ENCODE measurements around the gene KIF18B. TPM values are rescaled to one million over a fixed set of nuclear protein-coding genes. Genes with fewer than 3 reads are reported as not detected.

KIF18B gene
- total RNA-seq, 4 donors from 2014 or later: 0.72 TPM; not detected in 3

DNA sequence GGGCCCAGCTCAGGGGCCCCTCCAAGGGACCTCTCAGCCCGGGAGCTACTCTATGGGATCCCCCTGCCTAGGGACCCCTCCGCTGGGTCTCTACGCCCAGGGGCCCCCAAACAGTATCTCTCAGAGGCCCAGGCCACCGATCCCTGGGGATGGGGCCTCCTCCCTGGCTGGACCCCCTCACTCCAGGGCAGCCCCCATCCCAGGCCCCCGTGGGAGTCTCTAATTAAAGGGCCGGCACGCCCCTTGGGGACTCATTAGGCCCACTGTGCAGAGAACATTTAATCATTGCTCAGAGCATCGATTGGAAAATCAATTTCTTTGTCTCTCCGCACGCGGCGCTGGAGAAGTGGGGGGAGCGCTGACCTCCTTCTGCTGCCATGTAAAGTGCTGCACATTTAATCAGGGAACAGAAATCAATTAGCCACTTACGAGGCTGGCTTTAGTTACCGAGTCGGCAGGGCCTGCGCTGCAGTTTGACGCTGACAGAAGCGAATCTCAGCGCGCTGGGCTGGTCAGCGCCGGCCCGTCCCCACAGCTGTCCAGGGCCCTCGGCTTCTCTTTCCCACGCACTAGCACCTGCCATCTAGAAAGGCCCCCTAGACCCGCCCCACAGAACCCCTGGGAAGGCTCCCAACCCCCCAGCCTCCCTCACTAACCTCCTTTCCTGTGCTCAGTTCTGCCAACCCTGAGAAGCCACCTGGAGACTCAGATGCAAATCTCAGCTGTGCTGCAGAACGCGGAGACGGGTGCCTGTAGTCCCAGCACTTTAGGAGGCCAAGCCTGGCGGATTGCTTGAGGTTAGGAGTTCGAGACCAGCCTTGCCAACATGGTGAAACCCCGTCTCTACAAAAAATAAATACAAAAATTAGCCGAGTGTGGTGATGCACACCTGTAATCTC is 40.7 kb upstream of the KIF18B start:
- no peak for ATAC-seq (ENCODE audit: low FRiP score)
- TF ChIP-seq, protein P1, sequence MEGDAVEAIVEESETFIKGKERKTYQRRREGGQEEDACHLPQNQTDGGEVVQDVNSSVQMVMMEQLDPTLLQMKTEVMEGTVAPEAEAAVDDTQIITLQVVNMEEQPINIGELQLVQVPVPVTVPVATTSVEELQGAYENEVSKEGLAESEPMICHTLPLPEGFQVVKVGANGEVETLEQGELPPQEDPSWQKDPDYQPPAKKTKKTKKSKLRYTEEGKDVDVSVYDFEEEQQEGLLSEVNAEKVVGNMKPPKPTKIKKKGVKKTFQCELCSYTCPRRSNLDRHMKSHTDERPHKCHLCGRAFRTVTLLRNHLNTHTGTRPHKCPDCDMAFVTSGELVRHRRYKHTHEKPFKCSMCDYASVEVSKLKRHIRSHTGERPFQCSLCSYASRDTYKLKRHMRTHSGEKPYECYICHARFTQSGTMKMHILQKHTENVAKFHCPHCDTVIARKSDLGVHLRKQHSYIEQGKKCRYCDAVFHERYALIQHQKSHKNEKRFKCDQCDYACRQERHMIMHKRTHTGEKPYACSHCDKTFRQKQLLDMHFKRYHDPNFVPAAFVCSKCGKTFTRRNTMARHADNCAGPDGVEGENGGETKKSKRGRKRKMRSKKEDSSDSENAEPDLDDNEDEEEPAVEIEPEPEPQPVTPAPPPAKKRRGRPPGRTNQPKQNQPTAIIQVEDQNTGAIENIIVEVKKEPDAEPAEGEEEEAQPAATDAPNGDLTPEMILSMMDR (IDR thresholded peaks at IDR 0.05): no peak
- DNase-seq (ENCODE audit: low spot score): no peak

DNA sequence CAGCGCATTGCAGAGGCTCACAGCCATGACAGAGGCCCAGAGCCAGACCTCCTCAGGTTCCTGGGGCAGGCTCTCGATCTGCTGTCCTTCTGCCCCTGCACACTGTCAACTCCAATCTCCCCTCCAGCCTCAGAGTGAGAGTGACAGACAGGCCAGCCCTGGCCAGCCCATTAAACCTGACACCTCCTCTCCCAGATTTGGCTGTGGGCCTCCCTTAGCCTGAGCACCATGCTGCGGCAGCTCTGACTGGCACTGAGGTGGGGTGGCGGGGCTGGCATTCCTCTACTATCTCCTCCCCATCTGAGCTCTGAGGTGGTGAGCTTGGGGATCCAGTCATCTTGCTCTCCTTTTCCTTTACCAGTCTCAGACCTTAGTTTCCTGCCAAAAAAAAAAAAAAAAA is 36.0 kb upstream of the KIF18B start:
- TF ChIP-seq, protein P1 (IDR thresholded peaks at IDR 0.05): no peak
- ATAC-seq (ENCODE audit: low FRiP score) (no peak), DNase-seq (ENCODE audit: low spot score) (no peak)

DNA sequence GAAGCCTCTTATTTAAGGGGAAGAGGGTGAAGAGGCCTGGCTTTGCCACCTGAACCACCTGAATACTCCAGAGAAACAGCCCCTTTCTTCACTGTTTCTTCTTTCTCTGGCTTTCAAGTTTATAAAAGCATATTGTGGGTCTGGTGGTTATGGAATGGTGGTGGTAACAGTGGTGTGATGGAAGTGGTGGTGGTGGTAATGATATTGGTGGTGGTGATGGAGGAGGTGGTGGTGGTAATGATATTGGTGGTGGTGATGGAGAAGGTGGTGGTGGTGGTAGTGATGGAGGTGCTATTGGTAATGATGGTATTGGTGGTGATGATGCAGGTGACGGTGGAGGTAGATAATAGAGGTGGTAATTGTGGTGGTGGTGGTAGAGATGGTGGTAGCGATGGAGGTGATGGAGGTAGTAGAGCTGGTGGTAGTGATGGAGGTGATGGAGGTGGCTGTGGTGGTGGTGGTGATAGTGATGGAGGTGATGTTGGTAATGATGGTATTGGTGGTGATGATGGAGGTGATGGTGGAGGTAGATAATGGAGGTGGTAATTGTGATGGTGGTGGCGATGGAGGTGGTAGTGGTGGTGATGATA is 34.6 kb upstream of the KIF18B start:
- ATAC-seq (ENCODE audit: low FRiP score) (no peak), DNase-seq (ENCODE audit: low spot score) (no peak)
- TF ChIP-seq, protein P1 (IDR thresholded peaks at IDR 0.05): no peak

DNA sequence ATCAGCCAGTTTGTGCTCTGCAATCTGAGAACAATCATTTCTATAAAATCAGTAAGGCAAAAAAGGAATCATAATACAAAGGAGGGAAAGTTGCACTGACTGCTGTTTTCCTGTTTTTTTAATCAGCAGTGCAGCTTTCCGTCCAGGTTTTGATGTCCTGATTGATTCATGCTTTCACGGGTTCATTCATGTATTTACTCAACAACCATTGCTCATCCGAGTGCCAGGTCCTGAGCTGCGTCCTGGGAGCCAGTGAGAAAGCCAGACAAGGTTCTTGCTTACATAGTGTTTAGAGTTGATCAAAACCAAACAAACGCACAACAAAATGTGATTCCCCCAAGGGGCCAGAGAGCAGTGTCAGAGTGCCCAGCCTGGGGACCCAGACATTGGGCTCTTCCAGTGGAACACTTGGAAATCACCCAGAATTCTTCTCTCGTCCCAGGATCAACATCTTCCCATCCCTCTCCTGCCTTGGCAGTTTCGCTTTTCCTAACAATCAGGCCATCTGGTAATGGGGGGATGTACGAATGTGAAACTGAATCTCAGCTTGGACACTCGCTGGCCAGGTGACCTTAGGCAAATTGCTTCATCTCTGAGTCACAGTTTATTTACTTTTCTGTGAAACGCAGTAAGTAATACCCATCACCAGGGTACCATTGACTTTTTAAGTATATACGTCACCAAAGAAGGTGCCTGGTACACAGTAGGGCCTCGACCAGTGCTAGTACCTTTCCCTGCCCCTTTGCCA is 33.8 kb upstream of the KIF18B start:
- TF ChIP-seq, protein P1 (IDR thresholded peaks at IDR 0.05): no peak
- ATAC-seq (ENCODE audit: low FRiP score): no peak
- DNase-seq (ENCODE audit: low spot score): no peak

DNA sequence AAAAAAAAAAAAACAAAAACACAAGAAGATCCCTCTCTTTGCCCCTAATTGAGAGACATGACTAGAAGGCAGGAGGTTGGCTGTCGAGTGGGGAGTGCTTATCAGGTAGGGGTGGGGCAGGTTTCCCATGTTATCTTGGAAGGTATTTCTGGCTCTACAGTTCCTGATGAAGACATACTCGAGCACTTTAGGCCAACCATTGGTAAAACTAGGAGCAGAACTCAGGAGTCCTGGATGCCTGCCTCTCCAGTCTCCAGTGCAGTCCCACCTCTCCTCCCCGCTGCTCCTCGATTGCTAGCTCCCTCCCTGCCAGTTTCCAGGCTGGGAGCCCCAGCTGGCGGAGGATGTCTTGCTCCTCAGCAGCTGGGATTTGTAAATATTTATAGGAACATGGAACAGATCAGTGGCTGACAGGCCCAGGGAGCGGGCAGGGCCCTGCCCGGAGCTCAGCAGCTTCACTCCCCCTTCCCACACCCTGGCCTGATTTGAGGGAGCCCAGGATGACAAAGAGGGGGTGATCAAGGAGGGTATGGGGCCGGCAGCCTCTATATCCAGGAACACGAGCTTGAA is 31.9 kb upstream of the KIF18B start:
- ATAC-seq (ENCODE audit: low FRiP score) (no peak), DNase-seq (ENCODE audit: low spot score) (no peak)
- TF ChIP-seq, protein P1 (IDR thresholded peaks at IDR 0.05): no peak

DNA sequence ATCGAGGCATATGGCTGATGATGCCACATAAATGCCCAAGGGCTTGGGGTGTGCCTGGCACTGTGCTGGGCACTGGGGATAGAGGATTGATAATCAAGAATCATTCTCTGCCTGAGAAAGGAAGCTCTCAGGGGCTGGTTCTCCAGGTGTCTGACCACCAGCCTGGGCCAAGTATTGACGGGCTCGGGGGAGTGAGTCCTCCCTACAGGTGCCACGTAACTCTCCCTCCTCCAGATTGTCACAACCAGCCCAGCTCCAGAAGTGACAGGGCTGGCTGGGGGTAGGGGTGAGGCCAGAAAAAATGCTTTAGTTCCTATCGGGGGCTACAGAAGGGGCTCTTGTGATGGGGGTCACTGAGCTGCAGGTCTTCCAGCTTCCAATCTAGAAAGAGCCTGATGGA is 31.2 kb upstream of the KIF18B start:
- ATAC-seq (ENCODE audit: low FRiP score): no peak
- TF ChIP-seq, protein P1 (IDR thresholded peaks at IDR 0.05): no peak
- no peak for DNase-seq (ENCODE audit: low spot score)

Measured in omental fat pad (tissue), 4 donors.